Tibial artery (tissue), 4 donors: ENCODE measurements around the gene CNN3.
A peak's percentile ranks its signal among the peaks of the same experiment; 100 is the strongest.

ENCODE experiments used
- DNase-seq, 2 donors: peaks; one replicate each; pipeline ENCODE4 v3.0.0-alpha.2; 2019
- H3K27ac ChIP-seq, 2 donors: fragments of 200-600 bp; sonication (generic) in 1 of 2; 1 replicate in 1 of 2; 2 replicates in 1 of 2; pipeline ENCODE4 v1.5.1; 2018 to 2019; ENCODE audit warnings: mild to moderate bottlenecking in 1 of 2
- H3K27me3 ChIP-seq, 2 donors: fragments of 200-600 bp; sonication (generic) in 1 of 2; one replicate each; pipeline versions ENCODE4 v1.5.1 to v1.6.0; 2016 to 2019
- H3K36me3 ChIP-seq, 3 donors: fragments of 200-600 bp; sonication (generic) in 2 of 3; one replicate each; pipeline ENCODE4 v1.5.1; 2016 to 2019; ENCODE audit warnings: mild to moderate bottlenecking in 2 of 3
- H3K4me1 ChIP-seq, 4 donors: fragments of 200-600 bp; sonication (generic) in 2 of 4; 1 replicate in 3 of 4; 2 replicates in 1 of 4; pipeline ENCODE4 v1.5.1; 2016 to 2019
- H3K4me3 ChIP-seq, 2 donors: fragments of 200-600 bp; sonication (generic) in 1 of 2; 1 replicate in 1 of 2; 2 replicates in 1 of 2; pipeline ENCODE4 v1.5.1; 2018 to 2019; ENCODE audit warnings: mild to moderate bottlenecking in 2 of 2
- H3K9me3 ChIP-seq, 3 donors: fragments of 200-600 bp; sonication (generic) in 1 of 3; one replicate each; pipeline ENCODE4 v1.5.1; 2016 to 2019
- CTCF ChIP-seq, 2 experiments: fragments of 200-600 bp in 1 of 2; fragments of 450-650 bp in 1 of 2; IDR thresholded peaks; one replicate each; pipeline ENCODE4 v1.5.1; 2017 to 2019; ENCODE audit warnings: antibody characterized with exemption in 2 of 2, mild to moderate bottlenecking in 1 of 2, moderate library complexity in 1 of 2
- intact Hi-C: fragments of 100-400 bp; cut with DNase I; formaldehyde crosslinking; loops from one replicate; pipeline ENCODE4 v1.15.0; 2023; ENCODE audit warnings: low total_unique reads

CNN3 gene

DNA sequence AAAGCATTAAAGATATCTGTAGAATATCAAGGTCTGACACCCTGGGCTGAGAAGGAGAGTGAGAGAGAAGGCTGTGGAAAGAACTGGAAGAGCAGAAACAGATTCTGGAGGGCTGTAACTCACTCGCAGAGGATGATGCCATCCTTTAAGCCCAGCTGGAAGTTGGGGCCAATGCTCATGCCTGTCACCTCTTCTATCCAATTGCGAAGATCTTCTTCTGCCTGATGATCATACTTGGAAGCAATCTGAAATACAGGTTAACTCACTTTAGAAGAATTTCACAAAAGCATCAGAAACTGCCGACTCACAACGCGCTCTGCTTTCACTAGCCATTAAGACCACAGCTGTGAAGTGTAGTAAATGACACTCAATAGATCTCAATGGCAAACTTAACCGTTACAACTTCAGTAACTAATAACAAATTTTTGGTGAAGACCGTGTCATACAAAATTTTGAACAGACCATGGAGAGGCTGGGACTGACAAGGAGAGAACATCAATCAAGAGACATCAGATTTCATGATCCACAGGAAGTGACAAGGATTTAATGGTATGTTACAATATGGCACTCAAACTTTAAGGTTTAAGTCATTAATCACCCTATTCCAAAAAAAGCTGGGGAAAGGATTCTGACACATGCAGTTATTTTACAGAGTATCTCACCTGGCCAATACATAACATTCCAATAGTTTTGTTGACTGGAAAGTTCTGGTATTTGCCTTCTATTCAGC is 23.5 kb downstream of the CNN3 start:
- H3K9me3 ChIP-seq: no peaks in the 10 kb centered on the region
- intact Hi-C loops: no loop called here
- H3K36me3 ChIP-seq: peaks cover 0 to 24% (median 12%) of the 10 kb centered on the region in 3 donors
- H3K4me3 ChIP-seq: no peak overlapping the region
- H3K4me1 ChIP-seq: peaks cover 0 to 97% (median 34%) of the 10 kb centered on the region in 4 donors
- no peaks in the 10 kb centered on the region for H3K27me3 ChIP-seq
- TF ChIP-seq CTCF (IDR thresholded peaks at IDR 0.05): no peak
- DNase-seq: no peak
- H3K27ac ChIP-seq: peak overlapping the region in 1 of 2 donors; percentile 34

GRCh38 chr1:94901841-94902240 is 25.1 kb downstream of the CNN3 start:
- Histone ChIP-seq H3K4me1 (peaks cover 0 to 84% (median 38%) of the 10 kb centered on the region in 4 donors), H3K27me3 (no peaks in the 10 kb centered on the region), H3K4me3 (no peak overlapping the region), H3K27ac (peak overlapping the region in 1 of 2 donors; percentile 25), H3K36me3 (peaks cover 11 to 38% (median 28%) of the 10 kb centered on the region in 3 donors), H3K9me3 (no peaks in the 10 kb centered on the region)
- intact Hi-C loops: no loop called here
- TF ChIP-seq CTCF (IDR thresholded peaks at IDR 0.05): no peak
- no peak for DNase-seq

DNA sequence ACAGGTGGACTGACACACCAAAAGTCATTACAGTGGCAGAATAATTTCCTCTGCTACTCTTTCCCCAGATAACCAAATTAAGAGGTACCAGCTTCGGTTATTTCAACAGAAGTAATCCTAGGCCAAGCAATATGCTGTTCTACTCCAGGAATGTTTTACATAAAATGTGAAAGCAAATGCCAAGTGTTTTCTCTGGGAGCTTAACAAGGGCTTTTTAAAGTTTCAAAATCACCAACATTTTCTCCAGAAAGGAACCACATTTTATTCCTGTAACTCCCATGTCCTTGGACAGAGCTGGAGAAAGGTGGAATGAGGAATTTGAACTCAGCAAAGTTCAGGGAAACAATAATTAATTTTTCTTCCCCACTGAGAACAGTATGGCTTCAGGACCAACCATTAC is 27.2 kb downstream of the CNN3 start:
- Histone ChIP-seq H3K4me3 (no peak overlapping the region), H3K27ac (peak overlapping the region; percentile 51 to 55), H3K4me1 (peaks cover 0 to 64% (median 27%) of the 10 kb centered on the region in 4 donors), H3K36me3 (peaks cover 27 to 57% (median 48%) of the 10 kb centered on the region in 3 donors), H3K9me3 (no peaks in the 10 kb centered on the region), H3K27me3 (no peaks in the 10 kb centered on the region)
- intact Hi-C loops: no loop called here
- no peak for TF ChIP-seq CTCF (IDR thresholded peaks at IDR 0.05)
- DNase-seq: no peak

DNA sequence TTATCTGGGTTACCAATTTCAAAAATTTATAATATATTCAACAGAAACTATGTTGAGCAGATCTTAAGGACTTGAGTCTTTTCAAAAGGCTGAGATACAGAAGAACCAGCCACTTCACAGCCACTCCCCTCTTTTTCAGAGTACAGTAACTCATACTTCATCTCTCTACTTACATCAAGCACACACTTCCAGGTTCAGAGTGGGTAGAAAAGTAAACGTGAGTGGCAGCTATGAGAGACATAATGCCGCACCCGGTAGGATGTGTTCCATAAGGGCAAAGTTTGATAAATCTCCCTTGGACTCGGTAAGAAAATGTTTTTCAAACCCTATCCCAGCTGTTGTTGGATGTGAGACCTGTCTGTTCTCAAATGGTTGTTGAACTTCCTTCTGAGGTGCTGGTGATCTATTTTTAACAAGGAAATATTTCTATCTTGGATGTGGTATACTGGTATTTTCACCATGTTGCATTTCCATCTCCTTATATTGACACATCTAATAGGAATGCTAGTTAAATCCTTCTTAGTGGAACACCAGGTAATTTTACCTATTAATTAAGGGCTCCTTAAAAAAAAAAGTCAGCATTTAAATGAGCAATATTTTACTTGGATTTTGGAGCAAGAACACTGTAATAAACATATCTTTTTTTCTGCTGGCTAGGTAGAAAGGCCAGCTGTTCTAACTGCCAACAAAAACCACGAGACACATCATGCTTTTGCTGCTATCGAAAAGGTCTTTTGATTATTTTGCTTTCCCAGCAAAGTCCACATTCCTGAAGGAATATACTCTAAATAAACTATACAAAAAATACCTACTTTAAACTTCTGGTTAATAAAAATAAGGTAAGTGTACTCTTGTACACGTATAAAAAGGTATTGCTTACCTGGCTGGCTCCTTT is 28.2 kb downstream of the CNN3 start:
- no peak overlapping the region for H3K4me3 ChIP-seq
- no peaks in the 10 kb centered on the region for H3K9me3 ChIP-seq
- no peaks in the 10 kb centered on the region for H3K27me3 ChIP-seq
- H3K27ac ChIP-seq: peak overlapping the region; percentile 51 to 55
- intact Hi-C loops: no loop called here
- peaks cover 27 to 57% (median 57%) of the 10 kb centered on the region in 3 donors for H3K36me3 ChIP-seq
- H3K4me1 ChIP-seq: peaks cover 0 to 53% (median 24%) of the 10 kb centered on the region in 4 donors
- TF ChIP-seq CTCF (IDR thresholded peaks at IDR 0.05): no peak
- DNase-seq: no peak

DNA sequence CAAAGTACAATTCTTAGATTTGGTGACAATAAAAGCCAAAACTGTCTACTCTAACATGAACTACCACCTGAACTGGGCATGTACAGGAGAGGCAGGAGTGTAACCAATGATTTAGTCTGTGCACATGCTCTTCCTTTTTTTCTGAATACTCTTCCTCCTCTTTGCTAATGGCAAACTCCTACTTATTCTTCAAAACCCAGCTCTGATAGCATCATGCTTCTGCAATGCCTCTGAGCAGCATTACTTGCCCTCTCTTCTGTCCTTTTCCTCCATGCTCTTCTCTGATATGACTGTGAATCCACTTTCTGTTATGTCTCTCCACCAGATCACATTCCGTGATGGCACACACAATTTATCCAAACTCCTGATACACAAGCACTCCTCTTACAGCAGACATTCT is 31.4 kb downstream of the CNN3 start:
- Histone ChIP-seq H3K27ac (no peak overlapping the region), H3K27me3 (no peaks in the 10 kb centered on the region), H3K4me1 (peaks cover 0 to 25% (median 21%) of the 10 kb centered on the region in 4 donors), H3K4me3 (no peak overlapping the region), H3K9me3 (no peaks in the 10 kb centered on the region), H3K36me3 (peaks cover 27 to 70% (median 56%) of the 10 kb centered on the region in 3 donors)
- TF ChIP-seq CTCF (IDR thresholded peaks at IDR 0.05): no peak
- intact Hi-C loops: no loop called here
- no peak for DNase-seq
